HCT116 (cell line): ENCODE data around the gene FHDC1. TPM values are rescaled to one million over a fixed set of nuclear protein-coding genes. Genes with fewer than 3 reads are reported as not detected.

Experiments
- ATAC-seq: fragments of 200-7000 bp; cut with Tn5 transposase; 2 replicates; pipeline ENCODE4 v1.9.1; 2020; ENCODE audit warnings: mild to moderate bottlenecking, moderate library complexity
- BruUV-seq: library from RNA; stranded (reverse); fragments of 400-500 nt; replicated peaks from 2 replicates; lab custom pipeline; 2021; lab: Mats Ljungman, UMichigan
- CTCF ChIA-PET: fragments of 300-600 bp; sonication (Branson Sonifier 250); formaldehyde crosslinking; loops from one replicate; lab custom pipeline; 2021; ENCODE audit warnings: antibody characterized with exemption; lab: Charles Lee
- POLR2A ChIA-PET: fragments of 300-600, 350-600 bp; sonication (Branson Sonifier 250); formaldehyde crosslinking; loops from one replicate; lab custom pipeline; 2021; ENCODE audit warnings: antibody characterized with exemption; lab: Charles Lee
- RAD21 ChIA-PET, 2 experiments: fragments of 300-600 bp; sonication (Branson Sonifier 250); formaldehyde crosslinking; loops; one replicate each; lab custom pipeline; 2023; ENCODE audit warnings: low total read pairs in 2 of 2; ENCODE audit not compliant: uncharacterized antibody in 2 of 2, unreplicated experiment in 2 of 2, low non-redundant PET in 1 of 2; lab: Charles Lee
- DNase-seq: peaks from one replicate; pipeline ENCODE4 v3.0.0-alpha.2; 2010; ENCODE audit warnings: low read depth, low spot score
- H2AFZ ChIP-seq: fragments of 200-600 bp; shearing (Covaris generic), sonication (generic); 2 replicates; pipeline ENCODE4 v1.6.1; 2017; ENCODE audit warnings: low read depth, mixed run types, mixed read lengths, antibody characterized with exemption, low read length; ENCODE audit not compliant: poor library complexity, severe bottlenecking
- H3K27ac ChIP-seq: 2 replicates; pipeline ENCODE4 v1.5.1; 2012; ENCODE audit warnings: low read depth, low read length
- H3K27me3 ChIP-seq: fragments of 200-600 bp; sonication (generic); 2 replicates; pipeline ENCODE4 v1.6.1; 2016; ENCODE audit warnings: mixed run types, low read length, mixed read lengths; ENCODE audit not compliant: insufficient read depth
- H3K36me3 ChIP-seq, 2 experiments: fragments of 200-500 bp in 1 of 2; fragments of 200-600 bp in 1 of 2; sonication (Bioruptor generic) in 1 of 2; sonication (generic) in 1 of 2; 2 replicates each; pipeline versions ENCODE4 v1.5.1 to v1.6.1; 2014 to 2016; ENCODE audit warnings: low read length in 2 of 2, inconsistent platforms in 1 of 2, mixed read lengths in 1 of 2, mixed run types in 1 of 2; ENCODE audit not compliant: insufficient read depth in 2 of 2, control insufficient read depth in 1 of 2
- H3K4me1 ChIP-seq, 2 experiments: fragments of 200-600 bp in 1 of 2; sonication (generic) in 1 of 2; 2 replicates each; pipeline versions ENCODE4 v1.5.1 to v1.6.1; 2012 to 2017; ENCODE audit warnings: low read length in 2 of 2, inconsistent platforms in 1 of 2, mild to moderate bottlenecking in 1 of 2, mixed read lengths in 1 of 2, mixed run types in 1 of 2, moderate library complexity in 1 of 2; ENCODE audit not compliant: insufficient read depth in 2 of 2, control insufficient read depth in 1 of 2
- H3K4me2 ChIP-seq: fragments of 200-600 bp; sonication (generic); 2 replicates; pipeline ENCODE4 v1.6.1; 2017; ENCODE audit warnings: mixed run types, low read length, mixed read lengths
- H3K4me3 ChIP-seq, 2 experiments: fragments of 200-600 bp in 1 of 2; sonication (generic) in 1 of 2; replicated peaks in 1 of 2; 2 replicates each; pipeline ENCODE4 v1.5.1; 2011 to 2016; ENCODE audit warnings: low read length in 2 of 2, control low read depth in 1 of 2, low read depth in 1 of 2, mild to moderate bottlenecking in 1 of 2, mixed read lengths in 1 of 2, mixed run types in 1 of 2
- H3K79me2 ChIP-seq: fragments of 200-600 bp; sonication (generic); 2 replicates; pipeline ENCODE4 v1.6.1; 2017; ENCODE audit warnings: mild to moderate bottlenecking, mixed run types, low read length, moderate library complexity, mixed read lengths; ENCODE audit not compliant: insufficient read depth
- H3K9ac ChIP-seq: fragments of 200-600 bp; sonication (generic); 2 replicates; pipeline ENCODE4 v1.6.1; 2016; ENCODE audit warnings: low read length, mixed read lengths
- H3K9me2 ChIP-seq: fragments of 200-600 bp; sonication (generic), shearing (Covaris generic); 2 replicates; pipeline ENCODE4 v1.6.1; 2017; ENCODE audit warnings: mixed run types, mild to moderate bottlenecking, moderate library complexity; ENCODE audit not compliant: insufficient read depth
- H3K9me3 ChIP-seq, 2 experiments: fragments of 200-500 bp in 1 of 2; fragments of 200-600 bp in 1 of 2; sonication (Bioruptor generic) in 1 of 2; sonication (generic) in 1 of 2; 2 replicates each; pipeline ENCODE4 v1.6.1; 2014 to 2017; ENCODE audit warnings: low read length in 2 of 2, mixed read lengths in 2 of 2, inconsistent platforms in 1 of 2, low read depth in 1 of 2, mild to moderate bottlenecking in 1 of 2, mixed run types in 1 of 2, moderate library complexity in 1 of 2; ENCODE audit not compliant: control insufficient read depth in 1 of 2, insufficient read depth in 1 of 2
- H4K20me1 ChIP-seq: fragments of 200-600 bp; sonication (generic), shearing (Covaris generic); 2 replicates; pipeline ENCODE4 v1.6.1; 2017; ENCODE audit warnings: mixed run types, mild to moderate bottlenecking, moderate library complexity; ENCODE audit not compliant: insufficient read depth
- CBX3 ChIP-seq: IDR thresholded peaks from 2 replicates; pipeline ENCODE4 v1.6.1; 2012; ENCODE audit warnings: low read depth
- CTCF ChIP-seq, 3 experiments: fragments of 200-600 bp in 1 of 3; sonication (generic) in 1 of 3; IDR thresholded peaks in 2 of 3; conservative IDR thresholded peaks in 1 of 3; 2 replicates each; pipeline ENCODE4 v1.5.1; 2012 to 2017; ENCODE audit warnings: low read depth in 2 of 3, low read length in 2 of 3, antibody characterized with exemption in 1 of 3, borderline replicate concordance in 1 of 3, control low read depth in 1 of 3, mild to moderate bottlenecking in 1 of 3, mixed read lengths in 1 of 3, mixed run types in 1 of 3, moderate library complexity in 1 of 3; ENCODE audit not compliant: insufficient read depth in 1 of 3
- EGR1 ChIP-seq: IDR thresholded peaks from 2 replicates; pipeline ENCODE4 v1.6.1; 2012; ENCODE audit warnings: low read depth
- ELF1 ChIP-seq: IDR thresholded peaks from 2 replicates; pipeline ENCODE4 v1.6.1; 2012; ENCODE audit warnings: low read depth, borderline replicate concordance
- EZH2 ChIP-seq: fragments of 200-600 bp; sonication (generic); IDR thresholded peaks from 2 replicates; pipeline ENCODE4 v1.6.1; 2017; ENCODE audit warnings: antibody characterized with exemption, mixed run types
- EZH2phosphoT487 ChIP-seq: fragments of 200-600 bp; IDR thresholded peaks from 2 replicates; pipeline ENCODE4 v1.6.1; 2018; ENCODE audit warnings: antibody characterized with exemption, borderline replicate concordance
- JUND ChIP-seq: IDR thresholded peaks from 2 replicates; pipeline ENCODE4 v1.6.1; 2012
- MAX ChIP-seq: IDR thresholded peaks from 2 replicates; pipeline ENCODE4 v1.6.1; 2012
- POLR2A ChIP-seq: IDR thresholded peaks from 2 replicates; pipeline ENCODE4 v1.7.0; 2011; ENCODE audit warnings: borderline replicate concordance; ENCODE audit not compliant: insufficient read depth, insufficient read length; ENCODE audit errors: extremely low read depth
- POLR2AphosphoS5 ChIP-seq: IDR thresholded peaks from 2 replicates; pipeline ENCODE4 v1.6.1; 2011; ENCODE audit warnings: mild to moderate bottlenecking, low read depth, low read length, moderate library complexity
- RAD21 ChIP-seq: IDR thresholded peaks from 2 replicates; pipeline ENCODE4 v1.6.1; 2012; ENCODE audit warnings: low read depth, mild to moderate bottlenecking
- REST ChIP-seq: IDR thresholded peaks from 2 replicates; pipeline ENCODE4 v1.6.1; 2012; ENCODE audit warnings: low read depth
- SIN3A ChIP-seq: IDR thresholded peaks from 2 replicates; pipeline ENCODE4 v1.6.1; 2012; ENCODE audit warnings: low read depth
- SP1 ChIP-seq: IDR thresholded peaks from 2 replicates; pipeline ENCODE4 v1.6.1; 2012; ENCODE audit warnings: low read depth
- SRF ChIP-seq: IDR thresholded peaks from 2 replicates; pipeline ENCODE4 v1.6.1; 2012; ENCODE audit warnings: low read depth
- TCF7L2 ChIP-seq: IDR thresholded peaks from 2 replicates; pipeline ENCODE4 v1.7.0; 2011; ENCODE audit warnings: borderline replicate concordance, inconsistent platforms; ENCODE audit not compliant: insufficient read depth, insufficient read length; ENCODE audit errors: extremely low read depth
- YY1 ChIP-seq: IDR thresholded peaks from 2 replicates; pipeline ENCODE4 v1.6.1; 2011; ENCODE audit warnings: low read length, low read depth, moderate library complexity, mild to moderate bottlenecking; ENCODE audit not compliant: insufficient replicate concordance; ENCODE audit errors: extremely low read depth
- ZFX ChIP-seq: fragments of 450-650 bp; IDR thresholded peaks from 2 replicates; pipeline ENCODE4 v1.6.1; 2017
- ZNF274 ChIP-seq: fragments of 200-500 bp; sonication (Bioruptor generic); IDR thresholded peaks from 2 replicates; pipeline ENCODE4 v1.6.1; 2014; ENCODE audit warnings: mild to moderate bottlenecking, low read depth, low read length, inconsistent platforms
- intact Hi-C: fragments of 100-400 bp; cut with micrococcal nuclease; formaldehyde crosslinking; loops from 2 replicates; pipeline ENCODE4 v1.10.0; 2022
- total RNA-seq: library from RNA; stranded (reverse); gene quantifications from one replicate; pipeline ENCODE4 v1.2.1, GENCODE V29; 2021; ENCODE audit not compliant: unreplicated experiment

The FHDC1 gene
- total RNA-seq, 1 experiment from 2014 or later = 1.8 TPM

GRCh38 chr4:152975380-152976211, 39.5 kb downstream of the FHDC1 start:
- no peaks in the 10 kb centered on the region for H3K9me3 ChIP-seq
- TF ChIP-seq EZH2phosphoT487 (no peak), CBX3 (no peak), JUND (no peak), MAX (no peak), ZFX (no peak), TCF7L2 (no peak), SRF (no peak), CTCF (IDR thresholded peaks at IDR 0.05 in 2 of 3, conservative IDR thresholded peaks at IDR 0.05 in 1 of 3; ENCODE audit: borderline replicate concordance in 1 of 3, insufficient read depth in 1 of 3, low read depth in 2 of 3, low read length in 2 of 3) (no peak), EZH2 (no peak), RAD21 (no peak), ZNF274 (no peak), SP1 (no peak), REST (no peak), ELF1 (no peak), SIN3A (no peak), POLR2A (no peak), YY1 (no peak), EGR1 (no peak), POLR2AphosphoS5 (no peak)
- no peak overlapping the region for H2AFZ ChIP-seq
- no peaks in the 10 kb centered on the region for H4K20me1 ChIP-seq
- intact Hi-C loops = no loop called here
- H3K36me3 ChIP-seq = no peaks in the 10 kb centered on the region
- no peak overlapping the region for H3K27ac ChIP-seq
- no peak overlapping the region for H3K4me2 ChIP-seq
- H3K4me1 ChIP-seq = peaks cover 0 to 1% of the 10 kb centered on the region in 2 experiments; a peak in 1 of 4 replicates
- CTCF ChIA-PET = no interaction called here
- no peak overlapping the region for H3K4me3 ChIP-seq
- DNase-seq = no peak
- H3K79me2 ChIP-seq = no peaks in the 10 kb centered on the region
- no TSS peak for BruUV-seq
- no peaks in the 10 kb centered on the region for H3K27me3 ChIP-seq
- H3K9me2 ChIP-seq = no peaks in the 10 kb centered on the region
- ATAC-seq = no peak
- H3K9ac ChIP-seq = no peak overlapping the region
- RAD21 ChIA-PET = no interaction called here
- POLR2A ChIA-PET = no interaction called here
